Measurements from ENCODE around the gene FRRS1L. TPM values are rescaled to one million over a fixed set of nuclear protein-coding genes. Genes with fewer than 3 reads are reported as not detected.

Gene FRRS1L
- total RNA-seq, 1 donor from 2014 or later, result 2.5 TPM

DNA sequence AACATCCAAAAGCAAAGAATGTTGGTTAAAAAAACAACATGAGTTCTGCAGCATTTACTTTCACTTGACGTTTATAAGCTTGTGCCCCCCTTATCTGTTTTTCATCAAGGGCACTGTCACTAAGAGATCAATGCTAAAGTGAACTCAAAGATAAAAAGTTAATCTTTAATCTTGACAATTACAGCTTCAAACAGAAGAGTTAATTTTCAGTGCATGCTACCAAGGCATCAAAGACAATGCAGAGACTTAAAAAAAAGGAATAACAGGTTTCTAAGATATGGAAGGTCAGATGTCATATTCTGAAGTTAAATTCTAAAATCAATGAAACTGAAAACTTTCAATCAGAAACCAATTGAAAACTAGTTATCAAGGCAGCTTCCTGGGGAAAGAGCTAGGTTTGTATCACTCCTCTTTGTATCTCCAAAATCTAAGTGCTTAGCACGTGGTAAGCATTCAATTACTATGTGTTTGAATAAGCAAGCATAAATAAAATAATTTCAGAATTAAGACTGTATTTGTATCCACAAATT lies 84.9 kb downstream of the FRRS1L start:
- no peak for TF ChIP-seq CTCF (IDR thresholded peaks at IDR 0.05; ENCODE audit: borderline replicate concordance)
- H3K27me3 ChIP-seq (ENCODE audit: low read depth), result no peaks in the 10 kb centered on the region
- no peak for DNase-seq
- intact Hi-C loops (cut with micrococcal nuclease), result no loop called here
- no peak overlapping the region for H3K4me3 ChIP-seq
- H3K4me1 ChIP-seq, result peaks cover 6% of the 10 kb centered on the region
- peaks cover 46% of the 10 kb centered on the region for H3K36me3 ChIP-seq
- no peak overlapping the region for H3K27ac ChIP-seq (replicated peaks)
- no peaks in the 10 kb centered on the region for H3K9me3 ChIP-seq (replicated peaks)

Other genes with a start within 250 kb of the FRRS1L start
- gene ELP1, start 233.1 kb downstream of the FRRS1L start, total RNA-seq, result 21.4 TPM
- gene ABITRAM, start 232.8 kb downstream of the FRRS1L start, total RNA-seq, result 18.4 TPM
- gene CTNNAL1, start 153.8 kb downstream of the FRRS1L start, total RNA-seq, result 78.2 TPM
- gene TMEM245, start 47.3 kb downstream of the FRRS1L start, total RNA-seq, result 97.4 TPM
- 13.9 TPM for gene EPB41L4B, start 153.8 kb upstream of the FRRS1L start, total RNA-seq

Measured in left ventricle myocardium inferior (tissue), 1 donor.